Right cardiac atrium (tissue), 5 donors: ENCODE data around the gene ATMIN. TPM values are rescaled to one million over a fixed set of nuclear protein-coding genes. Genes with fewer than 3 reads are reported as not detected.

Source experiments
- ATAC-seq, 2 donors: fragments of 200-7000 bp; cut with Tn5 transposase; one replicate each; pipeline versions ENCODE4 v1.8.0 to v1.9.1; 2020; ENCODE audit warnings: moderate library complexity in 2 of 2, mild to moderate bottlenecking in 1 of 2
- DNase-seq, 3 donors: peaks; one replicate each; pipeline ENCODE4 v3.0.0-alpha.2; 2020
- H3K27ac ChIP-seq: one replicate; pipeline ENCODE4 v1.5.1; 2013; ENCODE audit warnings: mild to moderate bottlenecking, low read length, control low read depth, moderate library complexity
- H3K27me3 ChIP-seq: one replicate; pipeline ENCODE4 v1.6.1; 2013; ENCODE audit not compliant: control insufficient read depth, insufficient read depth
- H3K4me1 ChIP-seq: one replicate; pipeline ENCODE4 v1.6.1; 2013; ENCODE audit warnings: low read length; ENCODE audit not compliant: control insufficient read depth, insufficient read depth
- H3K4me3 ChIP-seq: one replicate; pipeline ENCODE4 v1.5.1; 2013; ENCODE audit warnings: low read length, control low read depth
- H3K9me3 ChIP-seq: one replicate; pipeline ENCODE4 v1.6.1; 2013; ENCODE audit warnings: low read length; ENCODE audit not compliant: control insufficient read depth
- WGBS: extraction: QIAGEN DNeasy Blood & Tissue Kit; methylation state at CpG from one replicate; pipeline ENCODE4 v1.1.7; 2013; 5-methylcytosine and 5-hydroxymethylcytosine counted together
- intact Hi-C, 4 donors: fragments of 100-400 bp; cut with DNase I; formaldehyde crosslinking; loops; one replicate each; pipeline versions ENCODE4 v1.11.0 to v1.14.0; 2022 to 2023
- polyA plus RNA-seq: library from polyadenylated mRNA; stranded (reverse); fragments of 200-250 nt; gene quantifications from one replicate; pipeline ENCODE4 v1.2.3, GENCODE V29; 2013
- total RNA-seq, 4 donors: library from RNA; stranded (reverse); fragmentation: NEBNext Ultra II Directional; extraction: Animal tissue kit (Norgen Biotek cat#: 25700); gene quantifications; one replicate each; pipeline ENCODE4 v1.2.1, GENCODE V29; 2021
- donor health status: healthy with polysubstance abuse.
- donor health status: DM: no; HTN: yes; CAD: no.
- donor health status: DM: no; HTN: no; CAD: no.
- donor health status: DM: no; HTN: yes; CAD: no; lungs with severe emphysema.
- donor health status: DM: yes; HTN: yes; CAD: no.

The ATMIN gene
- total and polyA plus RNA-seq, 5 donors, result 9.4 to 25.7 (median 21.0) TPM

DNA sequence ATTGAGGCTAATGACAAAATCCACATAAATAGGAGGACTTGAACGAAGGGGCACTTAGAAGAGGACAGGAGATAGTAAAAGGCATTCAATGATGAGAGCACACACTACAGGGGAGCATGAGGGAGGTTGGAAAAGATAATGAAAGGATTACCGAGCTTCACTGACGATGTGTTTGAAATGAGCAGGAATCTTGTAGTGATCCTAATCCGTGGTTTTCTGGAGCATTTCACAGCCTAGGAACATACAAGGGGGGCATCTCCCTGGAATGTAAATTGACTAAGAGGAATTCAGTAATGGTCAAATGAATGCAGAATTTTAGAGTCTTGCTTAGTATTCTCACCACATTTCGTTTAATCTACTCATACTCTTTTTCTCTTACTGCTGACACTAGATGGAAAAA, 5.2 kb downstream of the ATMIN start:
- intact Hi-C loops, result no loop called here
- WGBS, result 77% methylated on average over 5 of the region's 5 CpGs
- DNase-seq, result no peak

DNA sequence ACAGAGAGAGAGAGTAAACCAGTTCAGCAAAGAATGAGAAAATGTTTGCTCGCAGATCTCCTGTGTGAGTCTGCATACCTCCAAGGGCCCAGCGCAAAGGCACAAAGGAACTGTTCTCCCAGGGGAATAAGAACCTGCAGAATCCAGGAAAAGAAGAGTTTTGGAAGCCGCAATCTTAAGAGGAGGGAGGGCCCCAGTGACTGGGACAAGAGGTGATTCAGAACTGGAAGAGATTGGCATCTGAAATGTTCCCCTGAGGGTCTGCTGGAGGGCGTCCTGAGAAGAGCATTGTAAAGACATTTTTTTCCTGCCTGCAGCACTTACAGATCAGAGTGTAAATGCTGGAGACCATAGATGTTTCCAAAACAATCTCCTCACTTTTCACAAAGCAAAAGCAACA, 6.1 kb downstream of the ATMIN start:
- H3K27ac ChIP-seq, result no peak overlapping the region
- H3K27me3 ChIP-seq, result no peaks in the 10 kb centered on the region
- peaks cover 2% of the 10 kb centered on the region for H3K4me1 ChIP-seq
- no peak for ATAC-seq
- WGBS, result 84% methylated on average over 4 of the region's 4 CpGs
- no peaks in the 10 kb centered on the region for H3K9me3 ChIP-seq
- no peak for DNase-seq
- no peak overlapping the region for H3K4me3 ChIP-seq
- intact Hi-C loops, result no loop called here

More for the DNA sequence above, 5.2 kb downstream of the ATMIN start:
- no peaks in the 10 kb centered on the region for H3K9me3 ChIP-seq
- H3K4me3 ChIP-seq, result no peak overlapping the region
- H3K27ac ChIP-seq, result no peak overlapping the region
- H3K4me1 ChIP-seq, result peaks cover 2% of the 10 kb centered on the region
- no peak for ATAC-seq
- no peaks in the 10 kb centered on the region for H3K27me3 ChIP-seq

DNA sequence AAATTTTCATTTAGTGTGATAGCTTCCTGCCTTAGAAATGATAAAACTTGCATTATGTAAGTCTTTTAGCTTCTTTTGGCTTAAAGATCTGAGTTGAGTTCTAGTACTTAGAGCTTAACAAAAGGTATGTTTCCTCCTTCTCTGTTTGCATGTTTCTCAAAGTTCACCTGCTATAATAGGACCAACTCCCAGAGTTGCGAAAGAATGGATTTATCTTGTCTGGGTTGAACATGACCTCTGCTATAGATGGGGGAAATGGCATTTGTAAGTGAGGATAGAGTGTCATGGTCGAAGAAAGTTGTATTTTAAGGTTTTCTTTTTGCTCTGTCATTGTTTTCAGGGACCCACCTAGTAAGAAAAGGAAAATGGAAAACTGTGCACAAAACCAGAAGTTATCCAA, 7.2 kb downstream of the ATMIN start:
- WGBS, result 98% methylated on average over 2 of the region's 2 CpGs
- Histone ChIP-seq H3K4me3 (no peak overlapping the region), H3K9me3 (no peaks in the 10 kb centered on the region), H3K27me3 (no peaks in the 10 kb centered on the region), H3K4me1 (no peaks in the 10 kb centered on the region), H3K27ac (no peak overlapping the region)
- intact Hi-C loops, result no loop called here
- ATAC-seq, result no peak
- DNase-seq, result no peak

DNA sequence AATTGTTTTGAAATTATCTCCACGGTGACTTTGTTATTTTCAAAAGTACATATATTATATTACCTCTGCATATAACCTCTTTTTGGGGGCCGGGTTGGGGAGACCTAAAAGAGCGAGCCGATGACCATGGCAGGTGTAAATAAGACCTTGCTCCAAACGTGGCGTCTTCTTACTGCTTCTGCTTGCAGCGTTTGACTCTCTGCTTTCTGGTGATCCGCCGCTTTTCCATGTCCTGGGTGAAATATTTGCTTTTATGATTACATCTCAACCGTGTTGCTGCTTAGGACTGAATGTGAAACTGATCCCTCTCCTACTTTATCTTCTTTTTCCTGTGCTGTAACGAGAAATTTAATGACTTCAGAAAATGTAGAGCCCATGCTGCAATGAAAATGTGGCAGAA, 18.1 kb downstream of the ATMIN start:
- intact Hi-C loops, result no loop called here
- Histone ChIP-seq H3K4me1 (no peaks in the 10 kb centered on the region), H3K27me3 (no peaks in the 10 kb centered on the region), H3K9me3 (peaks cover 2% of the 10 kb centered on the region), H3K27ac (no peak overlapping the region), H3K4me3 (no peak overlapping the region)
- 83% methylated on average over 11 of the region's 11 CpGs for WGBS
- ATAC-seq (no peak), DNase-seq (no peak)

DNA sequence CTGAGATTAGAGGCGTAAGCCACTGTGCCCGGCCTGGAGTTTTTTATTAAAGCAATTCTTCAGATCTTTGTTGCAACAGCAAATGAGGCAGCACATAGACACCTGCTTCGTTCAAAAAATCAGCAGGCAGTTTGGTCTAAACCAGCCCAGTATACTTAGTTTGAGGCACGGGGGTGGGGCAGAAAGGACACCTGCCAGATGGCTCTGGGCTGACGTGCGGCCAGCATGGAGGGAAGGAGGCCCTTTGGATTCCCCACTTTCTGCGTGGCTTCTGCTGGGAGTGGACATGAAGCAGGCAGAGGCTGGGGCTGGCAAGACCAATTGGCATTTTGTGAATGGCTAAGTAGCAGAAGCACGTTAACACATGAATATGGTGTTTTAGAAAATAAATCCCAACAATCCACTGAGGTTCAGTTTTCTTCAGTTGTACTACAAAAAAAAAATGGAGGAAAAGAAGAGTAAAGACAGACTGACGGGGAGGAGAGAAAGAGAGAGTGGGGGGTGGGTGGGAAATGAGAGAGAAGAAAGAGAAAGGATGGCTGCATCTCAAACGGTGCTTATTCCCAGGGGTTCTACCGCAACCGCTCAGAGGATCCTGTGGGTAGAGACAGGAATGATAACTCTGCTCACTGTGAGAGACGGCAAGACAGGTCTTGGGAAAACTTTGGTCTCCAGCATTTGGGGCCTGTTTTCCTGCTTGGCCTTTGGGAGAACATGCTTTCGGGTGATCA, 25.1 kb downstream of the ATMIN start:
- Histone ChIP-seq H3K27ac (no peak overlapping the region), H3K27me3 (no peaks in the 10 kb centered on the region), H3K9me3 (no peaks in the 10 kb centered on the region), H3K4me1 (no peaks in the 10 kb centered on the region), H3K4me3 (no peak overlapping the region)
- ATAC-seq (no peak), DNase-seq (no peak)
- 84% methylated on average over 14 of the region's 14 CpGs for WGBS
- intact Hi-C loops, result no loop called here

DNA sequence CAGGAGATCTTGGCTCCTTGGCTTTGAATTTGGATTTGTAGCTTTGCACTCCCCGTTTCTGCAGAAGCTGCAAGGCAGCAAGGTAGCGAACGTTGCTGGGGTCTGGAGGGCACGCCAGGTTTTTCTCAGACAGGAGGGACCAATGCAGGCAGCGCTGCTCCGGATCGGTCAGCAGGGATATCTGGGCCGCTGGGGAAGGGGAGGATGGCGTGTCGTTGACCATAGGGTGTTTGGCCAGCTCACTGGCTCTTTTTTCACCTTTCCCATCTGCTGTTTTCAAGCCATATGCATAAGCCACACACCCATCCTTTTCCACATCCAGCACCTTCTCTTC, 25.6 kb downstream of the ATMIN start:
- ATAC-seq (no peak), DNase-seq (no peak)
- Histone ChIP-seq H3K27ac (no peak overlapping the region), H3K4me3 (no peak overlapping the region), H3K27me3 (no peaks in the 10 kb centered on the region), H3K4me1 (no peaks in the 10 kb centered on the region), H3K9me3 (no peaks in the 10 kb centered on the region)
- 90% methylated on average over 10 of the region's 10 CpGs for WGBS
- intact Hi-C loops, result no loop called here

DNA sequence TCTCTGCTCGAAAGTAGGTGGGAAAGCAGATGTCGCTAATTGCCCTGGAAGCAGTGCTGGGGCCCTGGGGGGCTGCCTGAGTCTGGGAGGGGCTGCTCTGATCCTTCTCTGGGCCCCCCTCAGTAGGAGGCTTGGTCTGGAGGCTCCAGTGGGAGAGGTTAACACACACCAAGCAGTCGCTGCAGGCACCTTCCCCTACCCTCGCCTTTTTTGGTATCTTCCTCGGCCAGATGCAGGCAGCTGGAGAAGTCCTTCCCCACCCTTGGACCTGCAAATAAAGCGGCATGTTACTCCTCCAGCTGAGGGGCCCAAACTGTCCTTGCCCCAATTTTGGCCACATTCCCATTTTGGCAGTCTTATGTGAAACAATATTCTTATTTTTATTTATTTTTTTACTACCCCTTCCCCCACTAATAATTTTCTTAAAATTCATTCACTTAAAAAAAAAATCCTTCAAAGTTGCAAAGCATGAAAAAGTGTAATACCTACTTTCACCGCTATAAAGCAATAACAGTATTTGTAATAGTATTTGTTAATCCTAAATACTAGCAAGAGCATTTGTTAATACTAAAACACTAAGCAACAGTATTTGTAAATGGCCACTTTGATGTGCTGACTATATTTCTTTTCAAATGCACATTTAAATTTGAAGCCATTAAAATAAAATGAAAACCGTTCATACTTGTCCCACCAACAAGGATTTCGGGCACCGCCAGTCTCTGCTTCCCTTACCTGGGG, 26.4 kb downstream of the ATMIN start:
- Histone ChIP-seq H3K27me3 (no peaks in the 10 kb centered on the region), H3K4me1 (no peaks in the 10 kb centered on the region), H3K9me3 (no peaks in the 10 kb centered on the region), H3K4me3 (no peak overlapping the region), H3K27ac (no peak overlapping the region)
- no peak for ATAC-seq
- 88% methylated on average over 10 of the region's 10 CpGs for WGBS
- no peak for DNase-seq
- intact Hi-C loops, result no loop called here

DNA sequence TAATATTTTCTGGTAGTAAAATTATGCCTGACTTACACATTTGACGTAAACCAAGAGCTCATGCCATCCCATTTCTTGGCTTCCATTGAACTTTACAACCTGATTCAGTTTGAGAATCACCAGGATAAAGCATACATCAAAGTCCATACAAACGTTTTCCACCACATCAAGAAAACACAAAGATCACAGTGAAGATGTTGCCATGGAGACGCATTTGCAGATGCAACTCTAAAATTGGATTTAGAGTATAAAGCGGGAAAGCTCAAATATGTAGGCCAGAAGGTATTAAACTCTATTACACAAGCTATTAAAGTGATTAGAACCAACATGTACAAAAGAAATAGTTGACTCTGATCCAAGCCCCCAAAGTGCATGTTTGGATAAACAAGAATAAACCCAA, 31.0 kb downstream of the ATMIN start:
- intact Hi-C loops, result no loop called here
- H3K4me1 ChIP-seq, result no peaks in the 10 kb centered on the region
- H3K27me3 ChIP-seq, result no peaks in the 10 kb centered on the region
- no peak overlapping the region for H3K4me3 ChIP-seq
- ATAC-seq, result no peak
- no peak overlapping the region for H3K27ac ChIP-seq
- WGBS, result 77% methylated on average over 4 of the region's 4 CpGs
- H3K9me3 ChIP-seq, result no peaks in the 10 kb centered on the region
- DNase-seq, result no peak

DNA sequence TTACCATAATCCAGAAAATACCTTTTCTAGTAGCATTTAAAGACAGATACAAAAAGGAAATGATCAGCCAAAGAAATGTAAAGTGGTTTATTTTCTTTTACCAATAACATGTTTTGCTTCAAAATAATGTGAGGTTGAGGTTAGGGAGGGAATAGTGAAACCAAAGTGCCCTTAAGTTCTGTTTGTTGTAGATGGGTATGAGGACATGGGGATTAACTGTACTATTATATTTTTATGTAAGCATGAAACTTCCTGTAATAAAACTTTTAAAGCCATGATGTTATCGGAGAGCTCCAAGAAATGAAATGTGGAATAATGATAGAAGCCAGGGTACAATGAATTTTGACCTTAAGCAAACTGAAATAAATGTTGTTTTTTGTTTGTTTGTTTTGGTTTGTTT, 31.5 kb downstream of the ATMIN start:
- H3K27me3 ChIP-seq, result no peaks in the 10 kb centered on the region
- 91% methylated on average over 1 of the region's 1 CpG for WGBS
- H3K27ac ChIP-seq, result no peak overlapping the region
- no peaks in the 10 kb centered on the region for H3K9me3 ChIP-seq
- no peak overlapping the region for H3K4me3 ChIP-seq
- intact Hi-C loops, result no loop called here
- DNase-seq (no peak), ATAC-seq (no peak)
- H3K4me1 ChIP-seq, result no peaks in the 10 kb centered on the region

DNA sequence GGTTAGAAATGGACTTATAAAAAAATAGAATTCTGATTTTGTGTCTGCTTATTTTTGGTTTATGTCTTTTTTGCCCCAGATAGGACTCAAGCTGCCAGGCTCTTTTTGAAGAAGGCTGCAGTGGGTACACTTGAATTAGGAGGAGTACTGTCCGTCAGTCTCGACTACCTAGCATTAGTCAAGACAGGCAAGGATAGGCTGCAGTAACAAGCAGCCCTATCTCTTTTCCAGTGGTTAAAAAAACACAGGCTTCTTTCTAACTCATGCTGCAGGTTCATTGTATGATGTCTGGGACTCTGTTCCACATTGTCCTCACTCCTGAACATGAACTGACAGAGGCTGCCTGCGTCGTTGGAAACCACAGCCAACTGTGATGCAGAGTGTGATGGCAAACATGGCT, 33.4 kb downstream of the ATMIN start:
- Histone ChIP-seq H3K9me3 (no peaks in the 10 kb centered on the region), H3K27ac (no peak overlapping the region), H3K27me3 (no peaks in the 10 kb centered on the region), H3K4me3 (no peak overlapping the region), H3K4me1 (no peaks in the 10 kb centered on the region)
- intact Hi-C loops, result no loop called here
- WGBS, result 94% methylated on average over 4 of the region's 4 CpGs
- ATAC-seq (no peak), DNase-seq (no peak)

DNA sequence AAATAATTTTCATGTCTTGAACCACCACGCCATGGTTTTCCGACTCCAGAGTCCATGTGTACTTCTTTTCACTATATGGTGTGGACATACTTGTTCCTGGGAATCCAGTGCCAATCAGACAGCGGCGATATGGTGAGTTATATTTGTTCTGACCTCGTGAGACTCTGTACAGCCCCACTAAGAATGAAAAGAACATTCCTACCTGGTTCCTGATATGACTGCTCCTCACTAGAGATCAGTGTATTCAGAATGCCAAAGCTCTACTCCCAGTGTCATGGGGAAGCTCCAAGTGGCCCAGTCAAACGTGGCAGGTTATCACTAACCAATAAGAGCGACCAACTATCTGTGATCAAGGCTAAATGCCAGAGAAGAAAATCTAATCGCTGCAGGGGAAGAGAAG, 35.3 kb downstream of the ATMIN start:
- no peak overlapping the region for H3K27ac ChIP-seq
- H3K27me3 ChIP-seq, result no peaks in the 10 kb centered on the region
- no peaks in the 10 kb centered on the region for H3K4me1 ChIP-seq
- no peak for DNase-seq
- intact Hi-C loops, result no loop called here
- no peak overlapping the region for H3K4me3 ChIP-seq
- H3K9me3 ChIP-seq, result no peaks in the 10 kb centered on the region
- 66% methylated on average over 8 of the region's 8 CpGs for WGBS
- ATAC-seq, result no peak
